Stimulated activated CD4-positive, alpha-beta T cell treated with anti-CD3 and anti-CD28 coated beads, Interleukin-2, amount 100 ng/mL, for 48 hours (primary cell): ENCODE results near the gene CCDC102B.
"Not testable (repeated sequence)": the region's sequence is repeated elsewhere in the genome, so short reads cannot be mapped to it uniquely, and the experiment has no call there.

Source experiments
- DNase-seq, 2 donors: peaks; one replicate each; pipeline ENCODE4 v3.0.0-alpha.2; 2020

CCDC102B gene

DNA sequence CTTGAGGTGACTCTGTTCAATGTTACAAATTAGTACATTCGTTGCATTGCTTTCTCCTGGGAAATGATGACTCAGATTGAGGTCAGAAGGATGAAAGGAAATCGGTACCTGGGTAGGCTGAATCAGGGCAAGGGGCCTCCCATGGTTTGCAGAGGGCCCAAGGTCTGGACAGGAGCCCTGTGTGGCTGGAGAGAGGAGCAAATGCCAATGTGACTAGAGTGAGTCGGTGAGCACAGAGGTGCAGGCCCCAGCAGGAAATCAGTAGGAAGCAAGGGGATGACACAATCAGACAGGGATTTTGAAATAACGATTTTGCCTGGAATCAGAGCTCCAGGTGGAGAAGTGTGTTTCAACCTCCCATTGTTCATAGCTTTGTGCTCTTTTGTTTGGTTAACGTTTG, 118.9 kb downstream of the CCDC102B start:
- no peak for DNase-seq

DNA sequence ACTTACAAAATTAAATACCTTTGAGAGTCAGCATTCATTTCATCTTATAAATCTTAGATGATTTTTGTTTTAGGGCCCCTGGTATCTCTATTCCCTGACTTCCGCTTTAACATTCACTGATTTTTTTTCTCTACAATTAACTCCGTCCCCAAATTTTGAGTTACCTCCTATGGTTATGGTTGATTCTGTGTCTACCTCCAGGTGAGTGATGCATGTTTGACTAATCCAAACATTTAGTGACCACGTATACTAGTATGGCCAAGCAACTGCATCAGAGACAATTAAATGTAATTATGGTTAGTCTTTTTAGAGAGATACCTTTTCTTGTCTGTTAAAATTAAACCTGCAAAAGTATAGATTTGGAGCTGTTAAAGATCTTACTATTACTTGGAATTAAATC, 120.3 kb downstream of the CCDC102B start:
- DNase-seq: no peak

DNA sequence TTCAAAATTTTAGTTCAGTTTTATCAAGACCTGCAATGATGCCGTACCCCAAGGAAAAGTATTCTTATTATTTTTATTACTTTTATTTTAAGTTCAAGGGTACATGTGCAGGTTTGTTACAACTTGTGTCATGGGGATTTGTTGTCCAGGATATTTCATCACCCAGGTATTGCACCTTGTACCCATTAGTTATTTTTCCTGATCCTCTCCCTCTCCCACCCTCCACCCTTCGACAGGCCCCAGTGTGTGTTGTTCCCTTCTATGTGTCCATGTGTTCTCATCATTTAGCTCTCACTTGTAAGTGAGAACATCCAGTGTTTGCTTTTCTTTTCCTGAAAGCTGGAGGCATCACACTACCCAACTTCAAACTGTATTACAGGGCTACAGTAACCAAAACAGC, 122.0 kb downstream of the CCDC102B start:
- no peak for DNase-seq

DNA sequence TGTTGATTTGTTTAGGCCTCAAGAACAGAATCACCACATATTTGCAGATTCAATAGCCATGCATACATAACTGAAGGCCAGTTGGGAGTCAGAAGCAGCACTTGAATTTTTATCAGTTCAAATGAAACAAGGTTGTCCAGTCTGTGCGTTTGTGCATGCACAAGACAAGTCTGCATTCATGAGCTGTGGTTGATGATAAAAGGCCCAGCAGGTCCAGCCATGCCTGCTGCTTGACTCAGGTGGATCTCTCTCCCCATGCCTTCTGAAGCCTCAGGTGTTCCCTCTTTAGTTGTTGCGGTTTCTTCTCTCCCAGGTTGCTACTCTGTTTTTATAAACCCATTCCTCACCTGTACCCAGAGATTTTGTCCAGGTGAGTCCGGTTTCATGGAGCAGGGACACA, 124.5 kb downstream of the CCDC102B start:
- no peak for DNase-seq

DNA sequence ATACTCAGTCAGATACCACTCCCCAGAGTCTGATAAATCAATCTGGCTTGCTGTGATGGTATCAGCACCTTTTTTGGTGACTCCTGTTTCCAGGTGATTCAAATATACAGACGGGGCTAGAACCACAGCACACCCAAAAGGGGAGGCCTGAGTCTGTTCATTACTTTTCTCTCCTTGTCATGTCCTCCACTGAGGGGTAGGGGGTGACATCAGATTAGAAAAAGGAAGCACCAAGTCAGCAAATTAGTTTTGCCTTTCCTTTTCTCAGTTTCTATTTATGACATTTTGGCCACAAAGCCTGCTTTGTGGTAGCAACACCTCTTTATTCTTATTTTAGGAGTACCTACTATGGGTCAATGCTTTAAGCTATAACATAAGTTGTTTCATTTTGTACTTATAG, 127.4 kb downstream of the CCDC102B start:
- no peak for DNase-seq

DNA sequence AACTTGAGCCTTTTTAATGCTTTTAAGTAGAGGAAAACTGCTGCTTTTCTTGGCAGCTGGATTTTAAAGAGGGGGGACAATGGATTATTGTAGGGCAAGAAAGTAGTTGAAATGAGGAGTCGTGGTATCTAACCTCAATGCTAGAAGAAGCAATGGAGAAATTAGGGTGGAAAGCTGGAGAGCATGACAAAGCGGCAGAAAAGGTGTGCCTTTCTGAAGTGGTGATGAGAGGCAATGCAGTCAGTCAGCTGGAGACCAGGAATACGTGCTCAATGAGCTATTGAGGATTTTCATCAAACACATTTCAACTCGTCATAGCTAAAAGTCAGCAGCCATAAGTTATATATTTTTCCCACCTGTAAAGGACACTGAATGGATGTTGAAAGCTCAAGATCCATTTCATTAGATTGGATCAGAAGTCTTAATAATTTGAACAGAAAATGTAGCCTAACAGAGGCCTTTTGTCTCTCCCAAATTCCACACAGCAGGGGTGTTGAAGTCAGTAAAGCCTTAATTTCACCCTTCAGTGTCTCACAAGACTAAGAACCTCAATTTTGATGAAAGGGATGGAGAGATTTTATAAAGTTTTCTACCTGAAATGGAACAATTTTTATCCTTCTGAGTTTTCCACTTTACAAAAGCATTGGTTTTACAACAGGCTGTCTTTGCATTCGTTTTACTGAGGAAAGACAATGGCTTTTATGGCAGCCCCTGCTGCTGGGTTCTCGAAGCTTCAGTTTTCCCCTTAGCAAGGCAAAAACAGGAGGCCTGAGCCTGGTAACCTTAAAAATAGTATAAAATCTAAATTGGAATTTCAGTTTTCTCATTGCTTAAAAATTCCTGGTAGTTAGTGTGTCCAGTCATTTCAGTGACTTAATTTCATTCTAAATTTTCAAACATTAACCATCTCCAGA, 131.1 kb downstream of the CCDC102B start:
- no peak for DNase-seq

DNA sequence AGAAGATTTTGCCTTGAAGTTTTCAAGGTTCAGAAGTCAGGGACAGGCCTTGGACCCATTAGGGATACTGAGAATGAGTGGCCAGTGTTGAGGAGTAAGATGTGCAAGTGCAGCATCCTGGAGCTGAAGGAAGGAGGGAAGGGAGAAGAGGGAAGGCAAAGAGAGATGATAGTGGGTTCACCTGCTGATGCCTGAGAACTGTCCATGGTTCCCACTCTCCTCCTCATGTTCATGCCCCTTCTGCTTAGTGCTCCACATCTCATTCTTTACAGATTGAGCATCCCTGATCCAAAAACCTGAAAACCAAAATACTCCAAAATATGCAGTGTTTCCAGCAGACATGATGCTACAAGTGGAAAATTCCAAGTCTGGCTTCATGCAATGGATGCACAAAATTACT, 137.8 kb downstream of the CCDC102B start:
- DNase-seq: no peak

DNA sequence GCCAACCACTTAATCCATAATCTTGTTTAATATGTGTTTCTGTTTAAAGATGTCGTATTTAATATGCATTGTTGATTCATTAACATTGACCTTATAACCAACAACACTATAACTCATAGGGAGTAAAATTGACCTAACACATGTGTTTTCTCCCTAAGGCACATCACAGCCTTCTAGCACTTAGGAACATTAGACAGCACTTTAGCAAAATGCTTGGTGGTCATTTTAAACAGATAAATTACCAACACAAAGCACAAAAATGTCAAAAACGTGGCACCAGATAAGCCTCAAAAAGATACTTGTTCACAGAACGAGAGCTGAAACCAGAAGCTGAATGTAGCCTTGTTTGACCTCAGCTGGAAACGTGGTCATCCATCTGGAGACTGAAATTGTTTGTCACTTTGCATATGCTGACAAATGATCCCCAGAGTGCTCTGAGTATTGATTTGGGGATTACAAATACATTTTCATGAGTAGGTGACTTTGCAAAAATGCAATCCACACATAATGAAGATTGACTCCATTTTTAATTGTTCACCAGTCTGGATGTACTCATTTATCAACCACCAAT, 139.2 kb downstream of the CCDC102B start:
- no peak for DNase-seq

DNA sequence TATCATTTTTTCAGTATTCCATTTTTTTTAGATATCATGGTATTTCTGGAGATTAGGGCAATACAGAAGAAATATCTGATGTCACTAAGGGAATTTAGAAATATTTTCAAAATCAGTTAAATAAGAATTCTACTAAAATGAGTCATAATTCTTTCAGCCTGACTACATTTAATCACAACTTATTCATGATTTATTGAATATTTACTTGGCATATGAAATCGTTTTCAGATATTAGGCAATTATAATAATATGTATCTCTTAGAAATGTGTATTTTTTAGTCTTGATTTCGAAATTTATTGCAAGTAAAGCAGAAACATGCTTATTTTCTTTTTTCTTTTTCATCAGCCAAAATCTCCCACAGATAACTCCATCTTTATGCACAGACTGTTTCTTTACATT, 142.2 kb downstream of the CCDC102B start:
- DNase-seq: no peak

DNA sequence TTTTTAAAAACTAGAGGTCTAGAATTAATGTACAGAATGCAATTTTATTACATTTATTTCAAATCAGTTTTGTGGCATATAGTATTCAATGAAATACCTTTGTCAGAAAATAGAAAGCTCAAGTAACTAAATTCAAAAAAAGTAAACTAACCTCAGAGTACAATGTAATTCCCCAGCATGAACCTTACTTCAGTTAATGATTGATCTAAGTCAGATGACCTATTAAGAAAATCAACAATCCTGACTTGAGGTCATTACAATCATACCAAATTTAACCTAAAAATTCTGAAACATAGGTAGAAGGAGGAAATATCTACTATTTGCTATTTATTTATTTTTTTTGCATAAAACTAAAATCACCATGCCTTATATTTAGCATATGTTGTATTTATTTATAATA, 142.9 kb downstream of the CCDC102B start:
- no peak for DNase-seq

DNA sequence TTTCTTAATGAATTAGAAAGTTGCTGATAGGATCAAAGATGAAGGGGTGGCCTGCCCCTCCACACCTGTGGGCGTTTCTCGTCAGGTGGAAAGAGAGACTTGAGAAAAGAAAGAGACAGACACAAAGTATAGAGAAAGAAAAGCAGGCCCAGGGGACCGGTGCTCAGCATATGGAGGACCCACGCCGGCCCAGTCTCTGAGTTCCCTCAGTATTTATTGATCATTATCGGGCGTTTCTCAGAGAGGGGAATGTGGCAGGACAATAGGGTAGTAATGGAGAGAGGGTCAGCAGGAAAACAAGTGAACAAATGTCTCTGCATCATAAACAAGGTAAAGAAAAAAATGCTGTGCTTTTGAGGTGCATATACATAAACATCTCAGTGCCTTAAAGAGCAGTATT, 144.3 kb downstream of the CCDC102B start:
- no peak for DNase-seq

DNA sequence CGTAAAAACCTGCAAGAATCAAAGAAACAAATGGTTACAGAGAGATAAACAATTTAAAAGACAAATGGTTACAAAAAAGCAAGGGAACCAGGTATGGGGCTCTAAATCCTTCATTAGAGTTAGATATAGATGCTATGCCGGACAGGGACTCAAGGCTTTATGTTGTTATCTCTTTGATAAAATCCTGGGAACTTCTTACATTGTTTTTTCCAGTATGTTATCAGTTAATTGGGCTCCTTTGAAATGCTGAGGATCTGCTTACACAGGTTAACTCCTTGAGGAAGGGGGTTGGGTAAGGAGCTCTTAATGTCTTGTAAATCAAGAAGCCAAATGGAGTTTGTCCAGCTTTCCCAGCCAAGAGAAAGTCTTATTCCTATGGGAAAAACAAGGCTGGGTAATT, 146.0 kb downstream of the CCDC102B start:
- not testable (repeated sequence) for DNase-seq

DNA sequence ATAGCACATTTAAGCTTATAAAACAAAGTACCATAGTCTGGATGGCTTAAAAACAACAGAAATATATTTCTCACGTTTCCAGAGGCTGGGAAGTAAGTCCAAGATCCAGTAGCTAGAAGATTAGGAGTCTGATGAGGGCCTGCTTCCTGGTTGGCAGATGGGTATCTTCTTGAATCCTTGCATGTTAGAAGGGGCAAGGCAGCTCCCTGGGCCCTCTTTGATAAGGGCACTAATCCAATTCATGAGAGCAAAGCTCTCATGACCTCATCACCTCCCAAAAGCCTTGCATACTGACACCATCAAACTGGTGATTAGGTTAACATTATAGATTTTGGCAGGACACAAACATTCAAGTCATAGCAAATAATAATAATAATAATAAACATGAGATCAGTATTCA, 146.4 kb downstream of the CCDC102B start:
- no peak for DNase-seq

DNA sequence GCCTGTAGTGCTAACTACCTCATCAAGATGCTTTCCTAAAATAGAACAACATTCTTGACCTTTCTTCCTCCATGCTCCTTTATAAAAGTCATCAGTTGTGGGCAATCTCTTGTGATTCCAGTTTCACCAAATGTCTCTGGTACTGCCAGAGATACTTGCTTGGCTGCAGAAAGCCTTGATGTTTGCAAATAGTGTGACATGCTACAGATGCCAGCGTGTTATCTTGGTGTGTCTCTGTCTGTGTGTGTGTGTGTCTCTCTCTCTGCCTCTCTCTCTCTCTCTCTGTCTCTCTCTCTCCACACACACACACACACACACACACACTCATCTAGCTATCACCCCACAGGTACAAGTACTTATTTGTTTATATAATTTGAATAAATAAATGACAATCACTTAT, 146.9 kb downstream of the CCDC102B start:
- no peak for DNase-seq

DNA sequence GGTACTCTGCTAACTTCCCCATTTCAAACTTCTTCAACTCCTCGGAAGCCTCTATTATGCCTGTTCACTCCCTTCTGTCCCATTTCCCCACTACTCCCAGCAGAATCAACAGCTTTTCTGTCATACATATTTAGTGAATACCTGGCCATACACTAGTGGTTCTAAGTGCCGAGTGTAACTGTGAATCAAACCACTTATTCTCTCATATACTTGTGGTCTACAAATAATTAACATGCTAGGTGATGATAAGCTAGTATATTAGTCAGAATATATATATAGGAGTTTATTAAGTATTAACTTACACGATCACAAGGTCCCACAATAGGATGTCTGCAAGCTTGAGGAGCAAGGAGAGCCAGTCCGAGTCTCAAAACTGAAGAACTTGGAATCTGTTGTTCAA, 150.7 kb downstream of the CCDC102B start:
- DNase-seq: no peak

DNA sequence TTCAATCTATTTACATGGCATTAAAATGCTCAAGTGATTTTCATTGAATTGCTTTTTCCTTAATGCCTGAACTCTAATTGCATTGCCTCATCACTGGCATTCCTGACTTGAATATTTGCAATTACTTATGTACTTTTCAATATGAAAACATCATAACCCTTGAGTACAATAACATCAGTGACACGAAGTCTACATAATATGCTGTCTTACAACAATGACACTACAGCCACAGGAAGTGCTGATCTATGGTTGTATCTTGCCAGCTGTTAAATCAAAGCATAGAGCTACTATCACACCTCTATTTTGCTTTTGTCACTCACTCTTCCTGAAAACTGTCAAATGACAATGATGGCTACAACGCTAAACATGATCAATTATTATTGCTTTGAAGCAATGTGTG, 156.9 kb downstream of the CCDC102B start:
- DNase-seq: no peak

DNA sequence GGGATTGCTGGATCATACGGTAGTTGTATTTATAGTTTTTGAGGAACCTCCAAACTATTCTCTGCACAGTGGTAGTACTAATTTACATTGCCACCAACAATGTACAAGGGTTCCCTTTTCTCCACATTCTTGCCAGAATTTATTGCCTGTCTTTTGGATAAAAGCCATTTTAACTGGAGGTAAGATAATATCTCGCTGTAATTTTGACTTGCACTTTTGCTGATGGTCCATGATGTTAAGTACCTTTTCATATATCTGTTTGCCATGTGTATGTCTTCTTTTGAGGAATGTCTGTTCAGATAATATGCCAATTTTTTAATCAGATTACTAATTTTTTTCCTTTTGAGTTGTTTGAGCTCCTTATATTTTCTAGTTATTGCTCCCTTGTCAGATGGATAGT, 158.8 kb downstream of the CCDC102B start:
- no peak for DNase-seq

DNA sequence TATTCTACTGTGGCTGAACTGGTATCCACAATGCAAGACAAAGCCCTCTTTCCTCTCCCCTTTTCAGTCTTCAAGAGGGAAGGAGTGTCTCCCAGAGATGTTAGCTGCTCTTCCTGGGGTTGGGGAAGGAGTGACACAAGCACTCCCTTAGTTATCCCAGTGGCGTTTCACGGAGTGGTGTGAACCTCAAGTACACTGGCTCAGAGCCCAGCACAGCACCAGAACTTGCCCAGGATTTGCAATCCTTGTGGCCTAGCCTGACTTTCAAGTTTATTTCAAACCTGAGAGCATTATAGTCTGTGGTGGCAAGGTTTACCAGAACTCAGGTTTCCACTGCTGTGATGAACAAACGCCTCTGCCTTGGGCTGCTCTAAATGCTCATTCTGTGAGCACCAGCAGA, 162.5 kb downstream of the CCDC102B start:
- DNase-seq: no peak

DNA sequence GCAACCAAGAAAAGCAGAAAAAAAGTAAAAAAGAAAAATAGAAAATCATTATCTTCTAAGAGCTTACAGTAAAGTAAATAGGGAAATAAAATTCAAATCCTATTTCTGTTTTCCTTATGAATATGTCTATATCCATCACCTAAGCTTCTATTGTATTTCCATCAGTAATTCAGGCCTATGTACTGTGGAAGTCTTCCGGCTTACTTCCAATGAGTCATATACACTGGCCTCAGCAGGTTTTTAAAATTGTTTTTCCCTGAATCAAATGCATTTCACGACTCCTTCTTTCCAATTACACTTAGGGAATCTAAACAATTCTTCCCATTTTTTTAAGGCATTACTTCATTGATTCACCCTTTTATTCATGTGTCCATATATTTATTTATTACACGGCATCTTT, 164.7 kb downstream of the CCDC102B start:
- no peak for DNase-seq

DNA sequence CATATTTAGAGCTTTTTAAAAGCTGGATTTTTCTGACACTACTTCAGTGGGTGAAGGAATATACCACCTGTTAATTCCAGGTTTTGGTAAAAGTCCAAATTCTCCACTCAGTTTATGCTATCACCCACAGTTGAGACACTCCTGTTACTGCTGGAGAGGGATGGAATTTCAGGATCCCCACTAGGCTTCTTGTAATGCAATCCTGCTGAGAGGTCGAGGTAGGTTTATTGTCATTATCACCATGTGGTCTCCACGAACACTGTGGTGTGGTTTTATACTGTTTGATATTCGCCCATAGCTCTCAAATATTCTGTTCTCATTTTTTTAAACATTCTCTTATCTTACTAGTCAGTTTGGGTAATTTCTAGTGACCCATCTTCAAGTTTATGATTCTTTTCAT, 167.9 kb downstream of the CCDC102B start:
- DNase-seq: no peak

DNA sequence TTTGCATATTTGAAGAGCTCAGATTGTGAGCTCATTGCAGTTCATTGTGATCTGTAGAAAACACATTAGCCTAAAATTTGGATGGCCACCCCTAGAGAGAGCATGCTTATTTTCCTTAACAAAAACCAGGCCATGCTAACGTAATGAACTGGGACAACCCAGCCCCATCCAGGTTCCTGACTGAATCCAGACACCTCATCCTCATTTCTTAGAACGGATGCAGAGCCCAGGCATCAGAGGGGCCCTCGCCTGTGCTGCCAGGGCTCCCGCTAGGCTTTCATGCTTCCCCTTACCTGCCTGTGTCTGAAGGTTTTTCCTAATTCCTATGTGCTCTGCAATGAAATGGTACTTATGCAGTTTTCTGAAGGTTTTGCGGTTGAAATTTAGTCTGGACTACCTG, 171.1 kb downstream of the CCDC102B start:
- no peak for DNase-seq

DNA sequence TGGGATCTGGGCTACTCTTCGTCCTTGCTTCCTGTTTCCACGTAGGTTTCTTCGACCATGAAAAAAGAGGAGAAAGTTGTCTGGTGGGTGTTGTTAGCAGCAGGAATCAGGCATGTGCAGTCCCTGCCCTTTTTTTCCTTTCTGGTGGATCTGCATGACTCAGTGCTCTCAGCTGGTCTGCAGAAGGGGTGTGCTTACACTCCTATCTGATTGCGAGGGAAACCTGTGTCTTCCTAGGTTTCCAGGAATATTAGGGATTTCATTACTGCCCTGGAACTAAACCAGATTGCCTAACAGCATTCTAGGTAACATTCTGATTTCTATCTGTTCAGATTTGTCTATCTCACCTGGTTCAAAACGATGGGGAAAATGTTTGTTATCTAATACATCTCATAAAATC, 174.3 kb downstream of the CCDC102B start:
- DNase-seq: no peak

DNA sequence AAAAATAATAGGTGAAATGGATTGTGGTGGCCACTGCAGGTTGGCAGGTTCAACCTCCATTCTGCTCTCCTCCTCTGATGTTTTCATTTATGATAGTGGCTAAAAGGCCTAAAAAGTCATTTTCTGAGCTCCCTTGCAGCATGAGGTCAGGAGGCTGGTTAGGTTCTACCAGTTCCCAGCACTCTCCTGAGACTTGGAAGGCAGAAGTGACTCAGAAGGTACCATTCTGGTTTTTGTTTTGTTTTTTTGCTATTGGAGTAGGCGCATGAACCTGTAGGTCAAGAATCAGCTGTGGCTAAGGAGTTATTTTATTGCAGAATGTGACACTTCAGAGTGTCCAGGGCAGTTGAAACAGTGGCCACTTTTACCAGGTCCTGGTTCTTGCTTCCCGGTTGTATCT, 181.9 kb downstream of the CCDC102B start:
- no peak for DNase-seq

DNA sequence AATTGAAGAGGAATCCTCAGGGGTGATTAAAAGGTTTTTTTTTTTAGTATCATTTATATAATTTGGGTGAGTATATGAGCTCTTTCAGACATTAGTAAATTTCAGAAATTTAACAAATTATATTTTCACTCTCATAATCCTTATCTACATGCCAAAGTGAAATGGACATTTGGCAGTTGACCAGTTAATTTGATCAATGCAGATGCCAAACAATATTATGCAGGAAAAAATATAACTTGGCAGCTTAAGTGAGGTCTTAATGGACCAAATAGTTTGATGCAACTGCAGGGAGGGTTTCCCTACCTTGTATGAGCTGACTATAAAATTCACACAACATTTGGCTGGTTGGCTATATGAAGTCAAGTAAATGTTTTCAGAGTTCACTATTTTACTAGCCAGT, 185.2 kb downstream of the CCDC102B start:
- DNase-seq: no peak

DNA sequence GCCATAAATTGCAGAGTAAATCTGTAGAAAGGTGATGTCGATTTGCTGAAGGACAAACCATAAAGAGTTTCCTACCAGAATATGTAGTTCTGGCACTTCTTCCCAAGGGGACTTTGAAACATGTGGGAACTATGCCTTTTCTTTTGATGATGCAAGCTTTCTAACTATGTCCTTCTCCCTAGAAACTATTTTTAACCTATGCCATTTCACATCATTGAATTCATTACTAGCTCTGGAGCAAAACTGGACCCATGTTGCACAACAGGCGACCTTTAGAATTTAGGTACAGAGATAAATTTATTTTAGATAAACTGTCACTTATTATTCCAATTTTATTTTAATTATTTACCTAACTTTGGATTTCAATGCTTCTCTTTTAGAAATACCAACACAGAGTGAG, 186.5 kb downstream of the CCDC102B start:
- no peak for DNase-seq
